Measurements from ENCODE around the gene EHMT1.

Gene EHMT1

DNA sequence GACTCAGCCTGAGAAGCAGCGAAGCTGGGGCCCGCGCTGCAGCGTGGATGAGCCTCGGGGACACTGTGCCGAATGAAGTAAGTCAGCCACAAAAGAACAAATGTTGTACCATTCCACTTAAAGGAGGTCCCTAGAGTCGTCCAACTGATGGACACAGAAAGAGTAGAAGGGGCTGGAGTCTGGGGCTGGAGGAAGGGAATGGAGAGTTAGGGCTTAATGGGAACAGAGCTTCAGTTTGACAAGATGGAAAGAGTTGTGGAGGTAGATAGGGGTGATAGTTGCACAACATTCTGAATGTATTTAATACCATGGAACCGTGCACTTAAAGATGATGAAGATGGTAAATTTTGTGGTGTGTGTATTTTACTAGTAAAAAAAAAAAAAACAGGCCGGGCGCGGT lies 119.9 kb downstream of the EHMT1 start:
- H3K4me2 ChIP-seq (ENCODE audit: low read length): no peak overlapping the region
- H3K4me3 ChIP-seq (ENCODE audit: low read depth, low read length): no peak overlapping the region
- no peaks in the 10 kb centered on the region for H3K4me1 ChIP-seq
- no peaks in the 10 kb centered on the region for H3K9me3 ChIP-seq (ENCODE audit: control insufficient read depth, low read length)
- no peaks in the 10 kb centered on the region for H3K27me3 ChIP-seq (ENCODE audit: control insufficient read depth, insufficient read depth, low read length)
- no peak overlapping the region for H3K9ac ChIP-seq
- no peak overlapping the region for H3K27ac ChIP-seq
- H3K36me3 ChIP-seq (ENCODE audit: control insufficient read depth, insufficient read depth, low read length): no peaks in the 10 kb centered on the region
- no peak overlapping the region for H2AFZ ChIP-seq
- peaks cover 7% of the 10 kb centered on the region for H3K79me2 ChIP-seq
- TF ChIP-seq, protein P1, sequence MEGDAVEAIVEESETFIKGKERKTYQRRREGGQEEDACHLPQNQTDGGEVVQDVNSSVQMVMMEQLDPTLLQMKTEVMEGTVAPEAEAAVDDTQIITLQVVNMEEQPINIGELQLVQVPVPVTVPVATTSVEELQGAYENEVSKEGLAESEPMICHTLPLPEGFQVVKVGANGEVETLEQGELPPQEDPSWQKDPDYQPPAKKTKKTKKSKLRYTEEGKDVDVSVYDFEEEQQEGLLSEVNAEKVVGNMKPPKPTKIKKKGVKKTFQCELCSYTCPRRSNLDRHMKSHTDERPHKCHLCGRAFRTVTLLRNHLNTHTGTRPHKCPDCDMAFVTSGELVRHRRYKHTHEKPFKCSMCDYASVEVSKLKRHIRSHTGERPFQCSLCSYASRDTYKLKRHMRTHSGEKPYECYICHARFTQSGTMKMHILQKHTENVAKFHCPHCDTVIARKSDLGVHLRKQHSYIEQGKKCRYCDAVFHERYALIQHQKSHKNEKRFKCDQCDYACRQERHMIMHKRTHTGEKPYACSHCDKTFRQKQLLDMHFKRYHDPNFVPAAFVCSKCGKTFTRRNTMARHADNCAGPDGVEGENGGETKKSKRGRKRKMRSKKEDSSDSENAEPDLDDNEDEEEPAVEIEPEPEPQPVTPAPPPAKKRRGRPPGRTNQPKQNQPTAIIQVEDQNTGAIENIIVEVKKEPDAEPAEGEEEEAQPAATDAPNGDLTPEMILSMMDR (IDR thresholded peaks at IDR 0.05): no peak

DNA sequence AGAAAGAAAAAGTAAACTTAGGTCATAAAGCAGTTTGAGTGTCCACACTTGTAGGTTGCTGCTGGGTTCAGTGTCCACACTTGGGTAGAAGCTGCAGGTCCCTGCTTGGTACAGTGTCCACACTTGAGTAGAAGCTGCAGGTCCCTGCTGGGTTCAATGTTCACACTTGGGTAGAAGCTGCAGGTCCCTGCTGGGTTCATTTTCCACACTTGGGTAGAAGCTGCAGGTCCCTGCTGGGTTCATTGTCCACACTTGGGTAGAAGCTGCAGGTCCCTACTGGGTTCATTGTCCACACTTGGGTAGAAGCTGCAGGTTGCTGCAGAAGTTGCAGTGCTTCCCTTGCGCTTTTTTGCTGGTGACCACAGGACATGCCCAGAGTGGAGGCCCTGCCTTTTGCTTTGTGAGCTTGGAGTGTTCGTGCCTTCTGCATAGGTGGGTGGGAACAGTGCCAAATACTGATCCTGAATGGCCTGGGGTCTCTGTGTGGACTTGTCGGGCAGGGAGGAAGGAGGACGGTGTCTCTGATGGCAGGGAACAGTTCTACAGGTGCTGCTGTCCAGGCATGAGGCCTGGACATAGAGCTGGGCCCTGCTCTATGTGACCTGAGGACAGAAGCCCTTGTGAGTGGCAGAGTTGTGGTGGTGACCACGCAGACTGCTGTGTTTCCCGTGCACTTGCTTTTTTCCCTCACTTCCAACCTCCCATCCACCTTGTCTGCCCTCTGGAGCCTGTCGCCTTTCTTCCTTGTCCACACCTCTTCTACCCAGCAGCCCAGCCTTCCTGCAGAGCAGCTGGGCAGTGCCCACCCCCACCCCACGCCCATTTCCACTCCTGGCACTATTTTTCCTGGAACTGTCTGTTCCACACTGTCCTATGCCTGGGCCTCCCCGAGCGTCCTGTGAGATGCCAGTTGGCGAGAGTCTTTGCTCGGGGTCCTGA lies 120.8 kb downstream of the EHMT1 start:
- Histone ChIP-seq H2AFZ (no peak overlapping the region), H3K79me2 (peaks cover 2% of the 10 kb centered on the region), H3K36me3 (ENCODE audit: control insufficient read depth, insufficient read depth, low read length) (no peaks in the 10 kb centered on the region), H3K4me2 (ENCODE audit: low read length) (no peak overlapping the region), H3K4me1 (no peaks in the 10 kb centered on the region), H3K4me3 (ENCODE audit: low read depth, low read length) (no peak overlapping the region), H3K9me3 (ENCODE audit: control insufficient read depth, low read length) (no peaks in the 10 kb centered on the region), H3K27me3 (ENCODE audit: control insufficient read depth, insufficient read depth, low read length) (no peaks in the 10 kb centered on the region), H3K9ac (no peak overlapping the region), H3K27ac (no peak overlapping the region)
- TF ChIP-seq, protein P1 (IDR thresholded peaks at IDR 0.05): no peak

GRCh38 chr9:137740312-137740711 lies 121.5 kb downstream of the EHMT1 start:
- H3K9ac ChIP-seq: no peak overlapping the region
- H3K79me2 ChIP-seq: peaks cover 2% of the 10 kb centered on the region
- H3K27ac ChIP-seq: no peak overlapping the region
- H3K4me1 ChIP-seq: no peaks in the 10 kb centered on the region
- H3K4me2 ChIP-seq (ENCODE audit: low read length): no peak overlapping the region
- TF ChIP-seq, protein P1 (IDR thresholded peaks at IDR 0.05): no peak
- no peaks in the 10 kb centered on the region for H3K27me3 ChIP-seq (ENCODE audit: control insufficient read depth, insufficient read depth, low read length)
- H3K36me3 ChIP-seq (ENCODE audit: control insufficient read depth, insufficient read depth, low read length): no peaks in the 10 kb centered on the region
- no peak overlapping the region for H2AFZ ChIP-seq
- no peaks in the 10 kb centered on the region for H3K9me3 ChIP-seq (ENCODE audit: control insufficient read depth, low read length)
- H3K4me3 ChIP-seq (ENCODE audit: low read depth, low read length): no peak overlapping the region

DNA sequence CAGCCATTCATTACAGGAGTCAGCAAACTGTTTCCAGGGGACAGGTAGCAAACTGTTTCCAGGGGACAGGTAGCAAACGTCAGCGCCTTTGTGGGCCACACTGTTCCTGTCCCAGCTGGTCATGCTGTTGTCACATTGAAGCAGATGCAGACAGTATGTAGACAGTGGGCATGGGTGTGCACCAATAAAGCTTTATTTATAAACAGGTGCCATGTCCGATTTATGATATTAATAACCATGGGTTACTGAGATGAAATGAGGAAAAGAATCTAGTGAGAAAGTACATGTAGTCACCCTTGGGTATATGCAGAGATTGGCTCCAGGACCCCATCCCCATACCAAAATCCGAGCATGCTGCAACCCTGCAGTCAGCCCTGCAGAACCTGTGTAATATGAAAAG lies 122.5 kb downstream of the EHMT1 start:
- H3K27ac ChIP-seq: no peak overlapping the region
- no peak overlapping the region for H3K4me2 ChIP-seq (ENCODE audit: low read length)
- H3K79me2 ChIP-seq: peaks cover 2% of the 10 kb centered on the region
- no peak overlapping the region for H3K4me3 ChIP-seq (ENCODE audit: low read depth, low read length)
- H2AFZ ChIP-seq: no peak overlapping the region
- no peaks in the 10 kb centered on the region for H3K27me3 ChIP-seq (ENCODE audit: control insufficient read depth, insufficient read depth, low read length)
- H3K9me3 ChIP-seq (ENCODE audit: control insufficient read depth, low read length): no peaks in the 10 kb centered on the region
- H3K9ac ChIP-seq: no peak overlapping the region
- TF ChIP-seq, protein P1 (IDR thresholded peaks at IDR 0.05): no peak
- no peaks in the 10 kb centered on the region for H3K4me1 ChIP-seq
- H3K36me3 ChIP-seq (ENCODE audit: control insufficient read depth, insufficient read depth, low read length): no peaks in the 10 kb centered on the region

DNA sequence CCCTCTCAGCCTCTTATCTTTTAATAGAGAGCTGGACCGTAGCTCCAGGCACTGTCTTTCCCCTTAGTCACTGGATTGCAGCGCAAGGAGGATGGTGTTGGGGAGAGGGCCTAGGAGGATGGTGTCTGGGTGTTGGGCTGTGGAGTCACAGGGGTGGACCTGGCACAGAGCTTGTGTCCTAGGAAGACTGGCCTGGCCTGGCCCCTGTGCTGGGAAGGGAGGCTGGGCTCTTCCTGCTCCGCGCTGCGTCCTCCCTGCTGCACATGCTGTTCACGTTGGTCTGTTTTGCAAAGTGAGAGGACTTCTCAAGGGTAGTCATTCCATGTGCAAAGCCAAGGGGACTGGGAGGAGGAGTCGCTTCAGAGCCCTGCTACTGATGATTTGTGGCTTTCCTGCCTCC lies 123.9 kb downstream of the EHMT1 start:
- Histone ChIP-seq H3K9me3 (ENCODE audit: control insufficient read depth, low read length) (no peaks in the 10 kb centered on the region), H3K4me3 (ENCODE audit: low read depth, low read length) (no peak overlapping the region), H2AFZ (no peak overlapping the region), H3K79me2 (no peaks in the 10 kb centered on the region), H3K4me2 (ENCODE audit: low read length) (no peak overlapping the region), H3K27me3 (ENCODE audit: control insufficient read depth, insufficient read depth, low read length) (no peaks in the 10 kb centered on the region), H3K4me1 (no peaks in the 10 kb centered on the region), H3K9ac (no peak overlapping the region), H3K36me3 (ENCODE audit: control insufficient read depth, insufficient read depth, low read length) (no peaks in the 10 kb centered on the region), H3K27ac (no peak overlapping the region)
- TF ChIP-seq, protein P1 (IDR thresholded peaks at IDR 0.05): no peak
